HG02763 (cell line): ENCODE data around the gene RLN3.

Experiments used
- ATAC-seq: cut with Tn5 transposase; IDR thresholded peaks from one replicate; pipeline ENCODE4 v1.9.1; 2021; ENCODE audit warnings: mild to moderate bottlenecking, moderate library complexity; ENCODE audit not compliant: unreplicated experiment

Gene RLN3

GRCh38 chr19:14027856-14028450 is at the start of gene RLN3:
Gene RLN3 (plus strand): TSS chr19:14028148. CDS start chr19:14028205, 57 bp downstream.
- ATAC-seq, result no peak

GRCh38 chr19:13978351-13979243 is 49.4 kb upstream of the RLN3 start:
- no peak for ATAC-seq

- ATAC-seq, result no peak
Measured at GRCh38 chr19:13979244-13979615, 48.7 kb upstream of the RLN3 start.

- no peak for ATAC-seq
Measured at GRCh38 chr19:13979686-13980085, 48.3 kb upstream of the RLN3 start.

- no peak for ATAC-seq
Measured at GRCh38 chr19:13980340-13980739, 47.6 kb upstream of the RLN3 start.

GRCh38 chr19:13981021-13981420 is 46.9 kb upstream of the RLN3 start:
- ATAC-seq, result no peak

- no peak for ATAC-seq
Measured at GRCh38 chr19:13981467-13981866, 46.5 kb upstream of the RLN3 start.

- ATAC-seq, result no peak
Measured at GRCh38 chr19:13981988-13982501, 45.9 kb upstream of the RLN3 start.

- ATAC-seq, result no peak
Measured at GRCh38 chr19:13982773-13983172, 45.2 kb upstream of the RLN3 start.

GRCh38 chr19:13983213-13983889 is 44.6 kb upstream of the RLN3 start:
- no peak for ATAC-seq

- no peak for ATAC-seq
Measured at GRCh38 chr19:13984186-13984585, 43.8 kb upstream of the RLN3 start.

- no peak for ATAC-seq
Measured at GRCh38 chr19:13984875-13985741, 42.8 kb upstream of the RLN3 start.

- peak; percentile 16 for ATAC-seq
Measured at GRCh38 chr19:13985771-13986347, 42.1 kb upstream of the RLN3 start.

- peak; percentile 79 for ATAC-seq
Measured at GRCh38 chr19:13986348-13986904, 41.5 kb upstream of the RLN3 start.

- ATAC-seq, result no peak
Measured at GRCh38 chr19:13987101-13987890, 40.7 kb upstream of the RLN3 start.

GRCh38 chr19:13989487-13989886 is 38.5 kb upstream of the RLN3 start:
- ATAC-seq, result no peak

GRCh38 chr19:13990085-13990484 is 37.9 kb upstream of the RLN3 start:
- no peak for ATAC-seq

- ATAC-seq, result no peak
Measured at GRCh38 chr19:13992025-13992424, 35.9 kb upstream of the RLN3 start.
